ENCODE data around the gene ZSCAN18. TPM values are rescaled to one million over a fixed set of nuclear protein-coding genes. Genes with fewer than 3 reads are reported as not detected.

Gene ZSCAN18
- total and polyA plus RNA-seq, 4 experiments from 2014 or later: 15.3 to 69.1 (median 39.8) TPM

- peaks cover 0 to 31% of the 10 kb centered on the region in 2 donors for H3K9me3 ChIP-seq (ENCODE audit: control insufficient read depth in 1 of 2, low read length in 2 of 2)
Measured at GRCh38 chr19:58063712-58064111, 34.3 kb downstream of the ZSCAN18 start.

GRCh38 chr19:58060231-58060630, 37.8 kb downstream of the ZSCAN18 start:
- Histone ChIP-seq H3K9me3 (ENCODE audit: control insufficient read depth in 1 of 2, low read length in 2 of 2) (peaks cover 0 to 17% of the 10 kb centered on the region in 2 donors), H3K4me1 (ENCODE audit: insufficient read depth, low read length) (peaks cover 3% of the 10 kb centered on the region), H3K27ac (ENCODE audit: low read depth, low read length) (no peak overlapping the region), H3K27me3 (ENCODE audit: insufficient read depth, low read length) (no peaks in the 10 kb centered on the region), H3K36me3 (ENCODE audit: insufficient read depth, low read length) (no peaks in the 10 kb centered on the region), H3K4me3 (ENCODE audit: low read length in 2 of 2) (no peak overlapping the region)
- Mint-ChIP-seq H3K27me3 (peaks cover 11 to 19% of the 10 kb centered on the region in 2 donors), H3K27ac (no peak overlapping the region), H3K4me1 (peaks cover 0 to 12% (median 3%) of the 10 kb centered on the region in 4 donors), H3K4me3 (peak overlapping the region in 4 of 8 donors; percentile 15 to 55 (median 38)), H3K36me3 (peaks cover 25 to 28% of the 10 kb centered on the region in 2 donors), H3K9me3 (peaks cover 2 to 88% (median 69%) of the 10 kb centered on the region in 8 donors)
- DNase-seq: no peak
- CTCF ChIA-PET (ENCODE audit: partially characterized antibody): no interaction called here
- intact Hi-C loops (cut with micrococcal nuclease): no loop called here
- POLR2A ChIA-PET (ENCODE audit: partially characterized antibody): no interaction called here

More at GRCh38 chr19:58063712-58064111, 34.3 kb downstream of the ZSCAN18 start:
- DNase-seq: no peak
- Mint-ChIP-seq H3K4me1 (peaks cover 0 to 4% (median 2%) of the 10 kb centered on the region in 4 donors), H3K27ac (no peak overlapping the region), H3K36me3 (peaks cover 33 to 34% of the 10 kb centered on the region in 2 donors), H3K4me3 (no peak overlapping the region), H3K27me3 (peaks cover 4 to 5% of the 10 kb centered on the region in 2 donors), H3K9me3 (peaks cover 10 to 92% (median 75%) of the 10 kb centered on the region in 8 donors)
- Histone ChIP-seq H3K36me3 (ENCODE audit: insufficient read depth, low read length) (no peaks in the 10 kb centered on the region), H3K4me3 (ENCODE audit: low read length in 2 of 2) (no peak overlapping the region), H3K27ac (ENCODE audit: low read depth, low read length) (no peak overlapping the region), H3K4me1 (ENCODE audit: insufficient read depth, low read length) (peaks cover 2% of the 10 kb centered on the region), H3K27me3 (ENCODE audit: insufficient read depth, low read length) (no peaks in the 10 kb centered on the region)
- POLR2A ChIA-PET (ENCODE audit: partially characterized antibody): no interaction called here
- CTCF ChIA-PET (ENCODE audit: partially characterized antibody): no interaction called here
- intact Hi-C loops (cut with micrococcal nuclease): no loop called here

GRCh38 chr19:58059671-58060078, 38.4 kb downstream of the ZSCAN18 start:
- POLR2A ChIA-PET (ENCODE audit: partially characterized antibody): no interaction called here
- no peak for DNase-seq

GRCh38 chr19:58059003-58059670, 38.9 kb downstream of the ZSCAN18 start, which contains the start of gene ZNF135:
ZNF135 (plus strand) TSS chr19:58059282; CDS start chr19:58060003, 721 bp downstream.
- peaks cover 0 to 14% (median 4%) of the 10 kb centered on the region in 4 donors for H3K4me1 Mint-ChIP-seq
- peaks cover 2 to 88% (median 75%) of the 10 kb centered on the region in 8 donors for H3K9me3 Mint-ChIP-seq
- intact Hi-C loops (cut with micrococcal nuclease): no loop called here
- no peaks in the 10 kb centered on the region for H3K27me3 ChIP-seq (ENCODE audit: insufficient read depth, low read length)
- H3K4me3 ChIP-seq (ENCODE audit: low read length in 2 of 2): no peak within 1 kb of the TSS
- peak in 4 of 5 donors; percentile 13 to 55 (median 24) for DNase-seq
- H3K27ac ChIP-seq (ENCODE audit: low read depth, low read length): no peak within 1 kb of the TSS
- H3K36me3 Mint-ChIP-seq: peaks cover 26 to 32% of the 10 kb centered on the region in 2 donors
- POLR2A ChIA-PET (ENCODE audit: partially characterized antibody): no interaction called here
- H3K36me3 ChIP-seq (ENCODE audit: insufficient read depth, low read length): no peaks in the 10 kb centered on the region
- H3K27me3 Mint-ChIP-seq: peaks cover 12 to 19% of the 10 kb centered on the region in 2 donors
- peaks cover 3% of the 10 kb centered on the region for H3K4me1 ChIP-seq (ENCODE audit: insufficient read depth, low read length)
- peaks cover 0 to 23% of the 10 kb centered on the region in 2 donors for H3K9me3 ChIP-seq (ENCODE audit: control insufficient read depth in 1 of 2, low read length in 2 of 2)
- peak within 1 kb of the TSS in 7 of 8 donors; percentile 39 to 80 (median 71) for H3K4me3 Mint-ChIP-seq
- peak within 1 kb of the TSS in 2 of 7 donors; percentile 42 to 48 for H3K27ac Mint-ChIP-seq
- CTCF ChIA-PET (ENCODE audit: partially characterized antibody): no interaction called here

More at GRCh38 chr19:58059671-58060078, 38.4 kb downstream of the ZSCAN18 start:
- H3K4me3 Mint-ChIP-seq: peak overlapping the region in 1 of 8 donors; percentile 55
- Histone ChIP-seq H3K27me3 (ENCODE audit: insufficient read depth, low read length) (no peaks in the 10 kb centered on the region), H3K36me3 (ENCODE audit: insufficient read depth, low read length) (no peaks in the 10 kb centered on the region), H3K9me3 (ENCODE audit: control insufficient read depth in 1 of 2, low read length in 2 of 2) (peaks cover 0 to 21% of the 10 kb centered on the region in 2 donors), H3K4me1 (ENCODE audit: insufficient read depth, low read length) (peaks cover 3% of the 10 kb centered on the region), H3K27ac (ENCODE audit: low read depth, low read length) (no peak overlapping the region), H3K4me3 (ENCODE audit: low read length in 2 of 2) (no peak overlapping the region)
- peaks cover 12 to 19% of the 10 kb centered on the region in 2 donors for H3K27me3 Mint-ChIP-seq
- CTCF ChIA-PET (ENCODE audit: partially characterized antibody): no interaction called here
- peaks cover 2 to 88% (median 73%) of the 10 kb centered on the region in 8 donors for H3K9me3 Mint-ChIP-seq
- H3K36me3 Mint-ChIP-seq: peaks cover 27 to 28% of the 10 kb centered on the region in 2 donors
- H3K4me1 Mint-ChIP-seq: peaks cover 0 to 14% (median 3%) of the 10 kb centered on the region in 4 donors
- no peak overlapping the region for H3K27ac Mint-ChIP-seq
- intact Hi-C loops (cut with micrococcal nuclease): no loop called here

- no peak for DNase-seq
- H3K27me3 Mint-ChIP-seq: peaks cover 12 to 19% of the 10 kb centered on the region in 2 donors
- CTCF ChIA-PET (ENCODE audit: partially characterized antibody): no interaction called here
- no peaks in the 10 kb centered on the region for H3K27me3 ChIP-seq (ENCODE audit: insufficient read depth, low read length)
- POLR2A ChIA-PET (ENCODE audit: partially characterized antibody): no interaction called here
- no peak overlapping the region for H3K4me3 ChIP-seq (ENCODE audit: low read length in 2 of 2)
- peaks cover 23 to 27% of the 10 kb centered on the region in 2 donors for H3K36me3 Mint-ChIP-seq
- peaks cover 0 to 19% of the 10 kb centered on the region in 2 donors for H3K9me3 ChIP-seq (ENCODE audit: control insufficient read depth in 1 of 2, low read length in 2 of 2)
- no peak overlapping the region for H3K27ac ChIP-seq (ENCODE audit: low read depth, low read length)
- H3K36me3 ChIP-seq (ENCODE audit: insufficient read depth, low read length): no peaks in the 10 kb centered on the region
- H3K4me3 Mint-ChIP-seq: peak overlapping the region in 6 of 8 donors; percentile 39 to 80 (median 70)
- peaks cover 2 to 81% (median 69%) of the 10 kb centered on the region in 8 donors for H3K9me3 Mint-ChIP-seq
- peaks cover 0 to 14% (median 4%) of the 10 kb centered on the region in 4 donors for H3K4me1 Mint-ChIP-seq
- intact Hi-C loops (cut with micrococcal nuclease): no loop called here
- no peak overlapping the region for H3K27ac Mint-ChIP-seq
- H3K4me1 ChIP-seq (ENCODE audit: insufficient read depth, low read length): peaks cover 3% of the 10 kb centered on the region
Measured at GRCh38 chr19:58058467-58058866, 39.6 kb downstream of the ZSCAN18 start.

GRCh38 chr19:58056861-58057260, 41.2 kb downstream of the ZSCAN18 start:
- Histone ChIP-seq H3K27ac (ENCODE audit: low read depth, low read length) (no peak overlapping the region), H3K4me3 (ENCODE audit: low read length in 2 of 2) (no peak overlapping the region), H3K4me1 (ENCODE audit: insufficient read depth, low read length) (peaks cover 3% of the 10 kb centered on the region), H3K9me3 (ENCODE audit: control insufficient read depth in 1 of 2, low read length in 2 of 2) (peaks cover 0 to 17% of the 10 kb centered on the region in 2 donors), H3K27me3 (ENCODE audit: insufficient read depth, low read length) (no peaks in the 10 kb centered on the region), H3K36me3 (ENCODE audit: insufficient read depth, low read length) (no peaks in the 10 kb centered on the region)
- Mint-ChIP-seq H3K27ac (no peak overlapping the region), H3K4me1 (peaks cover 0 to 14% (median 4%) of the 10 kb centered on the region in 4 donors), H3K27me3 (peaks cover 12 to 19% of the 10 kb centered on the region in 2 donors), H3K4me3 (no peak overlapping the region), H3K9me3 (peaks cover 2 to 77% (median 61%) of the 10 kb centered on the region in 8 donors), H3K36me3 (peaks cover 23 to 27% of the 10 kb centered on the region in 2 donors)
- no peak for DNase-seq
- ChIA-PET POLR2A (ENCODE audit: partially characterized antibody) (no interaction called here), CTCF (ENCODE audit: partially characterized antibody) (no interaction called here)
- intact Hi-C loops (cut with micrococcal nuclease): no loop called here

- Mint-ChIP-seq H3K36me3 (peaks cover 21 to 27% of the 10 kb centered on the region in 2 donors), H3K27ac (peak overlapping the region in 1 of 7 donors; percentile 17), H3K27me3 (peaks cover 12 to 18% of the 10 kb centered on the region in 2 donors), H3K4me1 (peaks cover 0 to 14% (median 4%) of the 10 kb centered on the region in 4 donors), H3K4me3 (no peak overlapping the region), H3K9me3 (peaks cover 2 to 76% (median 61%) of the 10 kb centered on the region in 8 donors)
- intact Hi-C loops (cut with micrococcal nuclease): no loop called here
- no peak overlapping the region for H3K27ac ChIP-seq (ENCODE audit: low read depth, low read length)
- peaks cover 0 to 21% of the 10 kb centered on the region in 2 donors for H3K9me3 ChIP-seq (ENCODE audit: control insufficient read depth in 1 of 2, low read length in 2 of 2)
- H3K4me1 ChIP-seq (ENCODE audit: insufficient read depth, low read length): peaks cover 3% of the 10 kb centered on the region
- H3K27me3 ChIP-seq (ENCODE audit: insufficient read depth, low read length): no peaks in the 10 kb centered on the region
- DNase-seq: no peak
- POLR2A ChIA-PET (ENCODE audit: partially characterized antibody): no interaction called here
- no peak overlapping the region for H3K4me3 ChIP-seq (ENCODE audit: low read length in 2 of 2)
- CTCF ChIA-PET (ENCODE audit: partially characterized antibody): no interaction called here
- no peaks in the 10 kb centered on the region for H3K36me3 ChIP-seq (ENCODE audit: insufficient read depth, low read length)
Measured at GRCh38 chr19:58056261-58056660, 41.8 kb downstream of the ZSCAN18 start.
